Measurements from ENCODE around the gene ACTN4.
A peak's percentile ranks its signal among the peaks of the same experiment; 100 is the strongest.

Gene ACTN4

GRCh38 chr19:38692458-38693379 is 45.3 kb downstream of the ACTN4 start:
- Histone ChIP-seq H3K9me2 (replicated peaks; ENCODE audit: low read depth, low read length) (no peaks in the 10 kb centered on the region), H4K20me1 (ENCODE audit: insufficient read depth, low read length, poor library complexity, severe bottlenecking) (peaks cover 32% of the 10 kb centered on the region), H3K9me3 (ENCODE audit: insufficient read depth, low read depth, low read length) (no peaks in the 10 kb centered on the region), H3K4me2 (ENCODE audit: low read depth, low read length, poor library complexity, severe bottlenecking) (peak overlapping the region; percentile 83), H2AFZ (ENCODE audit: low read length) (no peak overlapping the region), H3K9ac (ENCODE audit: low read depth, low read length, poor library complexity, severe bottlenecking) (peak overlapping the region; percentile 65), H3F3A (ENCODE audit: low read depth) (peaks cover 17% of the 10 kb centered on the region), H3K27me3 (ENCODE audit: insufficient read depth, low read length, poor library complexity, severe bottlenecking) (no peaks in the 10 kb centered on the region), H3K4me3 (ENCODE audit: low read length, poor library complexity, severe bottlenecking) (peak overlapping the region; percentile 59), H3K36me3 (ENCODE audit: insufficient read depth, low read length) (peaks cover 18% of the 10 kb centered on the region; the same call in 1 of the 2 replicates), H3K79me2 (ENCODE audit: insufficient read depth, low read length) (peaks cover 87% of the 10 kb centered on the region), H3K4me1 (ENCODE audit: insufficient read depth, low read length, poor library complexity, severe bottlenecking) (peaks cover 83% of the 10 kb centered on the region)
- TF ChIP-seq CTCF (conservative IDR thresholded peaks at IDR 0.05; ENCODE audit: low read length), result no peak
- TF ChIP-seq EZH2phosphoT487 (IDR thresholded peaks at IDR 0.05; ENCODE audit: borderline replicate concordance), result no peak

GRCh38 chr19:38693380-38694223 is 46.2 kb downstream of the ACTN4 start:
- Histone ChIP-seq H3K4me2 (ENCODE audit: low read depth, low read length, poor library complexity, severe bottlenecking) (peak overlapping the region; percentile 83), H3K79me2 (ENCODE audit: insufficient read depth, low read length) (peaks cover 87% of the 10 kb centered on the region), H3K36me3 (ENCODE audit: insufficient read depth, low read length) (peaks cover 19% of the 10 kb centered on the region; the same call in 1 of the 2 replicates), H3K4me3 (ENCODE audit: low read length, poor library complexity, severe bottlenecking) (peak overlapping the region; percentile 59), H3F3A (ENCODE audit: low read depth) (peaks cover 17% of the 10 kb centered on the region), H3K9me3 (ENCODE audit: insufficient read depth, low read depth, low read length) (no peaks in the 10 kb centered on the region), H3K27me3 (ENCODE audit: insufficient read depth, low read length, poor library complexity, severe bottlenecking) (no peaks in the 10 kb centered on the region), H3K4me1 (ENCODE audit: insufficient read depth, low read length, poor library complexity, severe bottlenecking) (peaks cover 88% of the 10 kb centered on the region), H3K9me2 (replicated peaks; ENCODE audit: low read depth, low read length) (no peaks in the 10 kb centered on the region), H2AFZ (ENCODE audit: low read length) (no peak overlapping the region), H4K20me1 (ENCODE audit: insufficient read depth, low read length, poor library complexity, severe bottlenecking) (peaks cover 36% of the 10 kb centered on the region), H3K9ac (ENCODE audit: low read depth, low read length, poor library complexity, severe bottlenecking) (peak overlapping the region; percentile 70)
- TF ChIP-seq CTCF (conservative IDR thresholded peaks at IDR 0.05; ENCODE audit: low read length) (no peak), EZH2phosphoT487 (IDR thresholded peaks at IDR 0.05; ENCODE audit: borderline replicate concordance) (no peak)

GRCh38 chr19:38695317-38695683 is 47.9 kb downstream of the ACTN4 start:
- Histone ChIP-seq H3F3A (ENCODE audit: low read depth) (peaks cover 17% of the 10 kb centered on the region), H3K79me2 (ENCODE audit: insufficient read depth, low read length) (peaks cover 87% of the 10 kb centered on the region), H2AFZ (ENCODE audit: low read length) (no peak overlapping the region), H3K4me3 (ENCODE audit: low read length, poor library complexity, severe bottlenecking) (peak overlapping the region; percentile 59), H3K9ac (ENCODE audit: low read depth, low read length, poor library complexity, severe bottlenecking) (peak overlapping the region; percentile 70), H3K27me3 (ENCODE audit: insufficient read depth, low read length, poor library complexity, severe bottlenecking) (no peaks in the 10 kb centered on the region), H3K9me2 (replicated peaks; ENCODE audit: low read depth, low read length) (no peaks in the 10 kb centered on the region), H3K4me2 (ENCODE audit: low read depth, low read length, poor library complexity, severe bottlenecking) (peak overlapping the region; percentile 83), H3K4me1 (ENCODE audit: insufficient read depth, low read length, poor library complexity, severe bottlenecking) (peaks cover 78% of the 10 kb centered on the region), H3K9me3 (ENCODE audit: insufficient read depth, low read depth, low read length) (no peaks in the 10 kb centered on the region), H4K20me1 (ENCODE audit: insufficient read depth, low read length, poor library complexity, severe bottlenecking) (peaks cover 51% of the 10 kb centered on the region), H3K36me3 (ENCODE audit: insufficient read depth, low read length) (peaks cover 17% of the 10 kb centered on the region; the same call in 1 of the 2 replicates)
- TF ChIP-seq CTCF (conservative IDR thresholded peaks at IDR 0.05; ENCODE audit: low read length) (no peak), EZH2phosphoT487 (IDR thresholded peaks at IDR 0.05; ENCODE audit: borderline replicate concordance) (no peak)
